HG03060 (cell line): ENCODE results near the gene FAM236A.
"Not testable (repeated sequence)": the region's sequence is repeated elsewhere in the genome, so short reads cannot be mapped to it uniquely, and the experiment has no call there.

ENCODE experiments used
- ATAC-seq: cut with Tn5 transposase; IDR thresholded peaks from one replicate; pipeline ENCODE4 v1.9.1; 2021; ENCODE audit warnings: low read depth, moderate number of reproducible peaks; ENCODE audit not compliant: unreplicated experiment

FAM236A gene

GRCh38 chrX:72937906-72938305 lies at the start of gene FAM236A:
FAM236A (plus strand) TSS chrX:72938206; CDS start chrX:72938263, 57 bp downstream.
- not testable (repeated sequence) for ATAC-seq

GRCh38 chrX:72889740-72890139 lies 48.3 kb upstream of the FAM236A start:
- ATAC-seq: not testable (repeated sequence)

GRCh38 chrX:72912315-72912714 lies 25.7 kb upstream of the FAM236A start, which contains the start of gene FAM236C:
FAM236C (plus strand) TSS chrX:72912615; CDS start chrX:72912715, 100 bp downstream.
- ATAC-seq: not testable (repeated sequence)

- ATAC-seq: not testable (repeated sequence)
These were observed 21.9 kb upstream of the FAM236A start for GRCh38 chrX:72916096-72916495.

DNA sequence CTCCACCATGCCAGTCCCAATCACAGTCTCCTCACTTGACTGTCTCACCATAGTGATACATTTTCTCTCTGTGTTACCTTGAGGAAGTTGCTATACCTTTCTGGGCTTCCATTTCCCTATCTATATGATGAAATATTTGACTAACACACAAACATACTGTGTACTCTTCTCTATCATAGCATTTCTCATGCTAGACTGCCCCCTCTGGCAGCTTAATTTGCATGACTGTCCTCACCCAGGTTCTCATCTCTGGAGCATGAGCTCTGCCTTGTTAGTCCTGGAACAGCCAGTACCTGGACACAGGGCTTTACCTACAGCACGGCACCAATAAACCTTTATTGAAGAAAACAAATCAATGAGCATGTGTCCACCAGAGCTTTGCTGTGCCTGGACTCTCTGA lies 5.7 kb upstream of the FAM236A start:
- ATAC-seq: not testable (repeated sequence)

DNA sequence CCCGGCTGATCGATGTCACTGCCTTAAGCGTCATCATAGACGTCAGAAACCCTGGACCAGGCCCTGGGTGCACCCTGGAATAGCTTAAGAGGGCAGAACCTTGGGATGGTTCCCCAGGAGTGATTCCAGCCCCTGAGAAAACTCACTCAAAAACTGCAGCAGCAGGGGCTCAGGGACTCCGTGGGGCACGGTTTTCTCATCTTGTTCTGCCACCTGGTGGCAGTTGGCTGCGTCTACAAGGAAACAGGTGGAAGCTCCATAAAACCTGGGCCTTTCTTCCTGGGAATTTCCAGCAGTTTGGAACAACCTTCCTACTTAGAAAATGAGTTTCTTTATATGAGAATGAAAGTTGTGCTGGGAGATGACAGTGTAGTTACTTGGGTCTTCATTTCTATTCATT lies 1.6 kb upstream of the FAM236A start:
- ATAC-seq: not testable (repeated sequence)

GRCh38 chrX:72936882-72937455 lies 1.0 kb upstream of the FAM236A start:
- not testable (repeated sequence) for ATAC-seq

- ATAC-seq: not testable (repeated sequence)
These were observed 4.3 kb downstream of the FAM236A start for GRCh38 chrX:72942272-72942671.

DNA sequence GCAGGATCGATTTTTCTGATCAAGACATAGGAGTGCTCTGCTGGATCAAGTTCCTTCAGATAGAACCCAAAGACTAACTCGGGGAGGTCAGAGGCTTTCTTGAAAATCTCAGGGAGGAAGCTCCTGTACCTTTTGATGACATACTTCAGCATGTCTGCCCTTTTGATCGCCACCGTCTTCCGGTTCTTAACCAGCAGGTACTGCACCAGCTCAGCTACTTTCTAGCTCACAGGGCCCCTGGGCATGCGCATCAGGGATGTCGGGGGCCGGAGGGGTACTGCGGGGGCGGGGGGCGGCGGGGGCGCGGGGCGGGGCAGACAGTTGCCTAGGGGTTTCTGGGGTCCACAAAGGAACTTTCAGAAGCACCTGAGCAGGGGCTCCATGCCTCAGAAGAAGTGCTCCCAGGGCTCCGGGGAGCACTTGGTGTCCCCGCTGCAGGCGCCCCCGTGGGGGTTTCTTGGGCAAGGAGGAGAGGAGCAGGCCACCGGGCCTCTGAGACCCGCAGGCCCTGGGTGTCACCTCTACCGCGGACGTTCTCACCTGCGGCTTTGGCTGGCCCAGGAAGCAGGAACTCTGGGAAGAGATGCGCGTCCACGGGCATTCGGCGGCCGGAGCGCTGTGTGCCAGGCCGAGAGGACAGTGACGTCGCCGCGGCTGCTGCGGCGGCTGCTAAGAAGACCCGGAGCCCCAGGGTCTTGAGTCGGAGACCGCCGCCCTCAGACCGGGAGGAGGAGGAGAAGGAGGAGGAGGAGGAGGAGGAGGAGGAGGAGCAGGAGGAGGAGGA lies 5.2 kb downstream of the FAM236A start:
- ATAC-seq: peak; percentile 64

- peak; percentile 75 for ATAC-seq
These were observed 5.8 kb downstream of the FAM236A start, which contains the start of gene DMRTC1 for GRCh38 chrX:72943819-72944169. DMRTC1 (minus strand) TSS chrX:72943837; CDS start chrX:72875694, 68,143 bp downstream.

- ATAC-seq: not testable (repeated sequence)
These were observed 22.0 kb downstream of the FAM236A start for GRCh38 chrX:72959971-72960370.

GRCh38 chrX:72971859-72972258 lies 33.9 kb downstream of the FAM236A start:
- not testable (repeated sequence) for ATAC-seq

DNA sequence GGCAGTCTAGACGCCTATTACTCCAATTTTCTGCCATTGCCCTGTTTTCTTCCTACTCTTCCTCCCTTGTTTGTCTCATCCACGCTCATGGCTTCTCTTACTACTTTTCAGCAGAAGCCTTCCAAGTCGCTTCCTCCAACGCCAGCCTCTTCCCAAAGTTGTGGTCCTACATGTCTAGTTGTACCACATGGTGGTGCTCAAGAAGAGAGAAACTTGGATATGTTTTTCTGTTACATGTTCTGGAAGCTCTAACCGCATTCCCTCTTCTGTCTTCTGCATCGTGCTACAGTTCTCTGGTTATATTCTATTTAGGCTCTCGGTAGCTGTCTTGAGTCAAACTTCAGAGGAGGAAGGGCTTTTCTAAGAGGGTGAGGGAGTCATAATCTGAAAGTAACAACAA lies 36.9 kb downstream of the FAM236A start:
- ATAC-seq: not testable (repeated sequence)

- not testable (repeated sequence) for ATAC-seq
These were observed 43.0 kb downstream of the FAM236A start for GRCh38 chrX:72980894-72981469.
